Stimulated activated naive CD4-positive, alpha-beta T cell treated with Interleukin-2 at 50 U/mL for 16 hours (primary cell): ENCODE measurements around the gene TRMT61A.

Experiments
- DNase-seq: peaks from one replicate; lab custom pipeline; 2025; lab: John Stamatoyannopoulos, UW

The TRMT61A gene

DNA sequence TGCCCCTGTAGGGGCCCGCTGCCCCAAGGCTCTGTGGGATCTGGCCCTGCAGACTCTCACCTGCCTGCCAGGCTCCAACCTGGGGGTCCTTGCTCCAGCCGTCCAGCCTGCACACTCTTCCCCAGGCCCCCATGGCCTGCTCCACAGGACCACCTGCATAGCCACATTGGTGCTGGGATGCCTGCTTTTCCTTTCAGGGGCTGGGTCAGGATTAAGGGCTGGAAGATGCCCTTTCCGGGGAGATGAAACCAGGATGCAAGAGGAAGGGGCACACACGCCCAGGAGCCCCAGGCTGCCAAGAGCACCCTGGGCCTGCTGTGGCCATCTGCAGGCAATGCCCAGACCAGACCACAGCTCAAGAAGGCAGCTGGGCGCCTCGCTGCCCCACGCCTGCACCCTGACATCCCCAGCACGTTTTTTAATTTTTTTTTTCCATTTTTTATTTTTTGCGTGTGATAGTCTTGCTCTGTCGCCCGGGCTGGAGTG is 18.5 kb downstream of the TRMT61A start:
- no peak for DNase-seq

GRCh38 chr14:103547941-103548462 is 19.0 kb downstream of the TRMT61A start:
- no peak for DNase-seq

DNA sequence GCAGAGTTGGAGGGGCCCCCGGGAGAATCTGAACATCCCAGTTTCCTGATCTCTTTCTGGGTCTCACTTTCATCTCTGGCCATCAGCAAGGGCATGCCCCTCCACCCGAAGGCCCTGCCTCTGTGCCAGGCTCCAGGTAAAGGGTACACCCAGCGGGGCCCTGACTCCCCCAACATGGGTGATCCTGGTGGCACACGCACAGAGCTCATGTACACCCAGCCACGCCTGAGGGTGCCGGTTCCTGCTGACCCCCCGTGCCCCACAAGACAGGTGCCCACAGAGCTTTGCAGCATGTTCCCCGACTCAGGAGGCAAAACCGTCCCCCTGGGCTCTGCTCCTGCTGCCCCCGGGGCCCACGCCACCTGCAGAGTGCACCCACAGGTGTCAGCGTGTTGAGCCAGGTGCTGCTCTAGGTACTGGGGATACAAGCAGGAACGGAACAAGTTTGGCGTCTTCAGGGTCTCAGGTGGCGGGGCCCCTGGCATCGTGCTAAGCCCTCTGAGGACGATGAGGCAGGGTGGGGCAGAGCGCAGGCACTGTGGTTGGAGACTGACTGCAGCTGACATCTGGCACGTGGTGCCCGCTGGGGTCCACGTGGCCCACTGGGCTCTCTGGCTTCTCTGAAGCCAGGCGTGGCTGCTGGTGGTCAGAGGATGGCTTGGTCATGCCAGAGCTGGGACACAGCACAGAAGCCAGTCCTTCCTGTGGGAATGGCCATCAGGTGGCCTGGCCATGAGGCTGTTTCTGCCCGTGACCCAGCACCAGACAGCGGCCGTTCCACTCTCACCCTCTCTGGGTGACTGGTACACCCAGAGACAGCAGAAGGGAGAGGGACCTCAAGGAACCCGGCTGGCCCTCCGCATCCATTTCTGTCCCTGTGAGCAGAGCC is 19.7 kb downstream of the TRMT61A start:
- DNase-seq, result no peak

- DNase-seq, result no peak
Observed at GRCh38 chr14:103549361-103550311, 20.6 kb downstream of the TRMT61A start.

DNA sequence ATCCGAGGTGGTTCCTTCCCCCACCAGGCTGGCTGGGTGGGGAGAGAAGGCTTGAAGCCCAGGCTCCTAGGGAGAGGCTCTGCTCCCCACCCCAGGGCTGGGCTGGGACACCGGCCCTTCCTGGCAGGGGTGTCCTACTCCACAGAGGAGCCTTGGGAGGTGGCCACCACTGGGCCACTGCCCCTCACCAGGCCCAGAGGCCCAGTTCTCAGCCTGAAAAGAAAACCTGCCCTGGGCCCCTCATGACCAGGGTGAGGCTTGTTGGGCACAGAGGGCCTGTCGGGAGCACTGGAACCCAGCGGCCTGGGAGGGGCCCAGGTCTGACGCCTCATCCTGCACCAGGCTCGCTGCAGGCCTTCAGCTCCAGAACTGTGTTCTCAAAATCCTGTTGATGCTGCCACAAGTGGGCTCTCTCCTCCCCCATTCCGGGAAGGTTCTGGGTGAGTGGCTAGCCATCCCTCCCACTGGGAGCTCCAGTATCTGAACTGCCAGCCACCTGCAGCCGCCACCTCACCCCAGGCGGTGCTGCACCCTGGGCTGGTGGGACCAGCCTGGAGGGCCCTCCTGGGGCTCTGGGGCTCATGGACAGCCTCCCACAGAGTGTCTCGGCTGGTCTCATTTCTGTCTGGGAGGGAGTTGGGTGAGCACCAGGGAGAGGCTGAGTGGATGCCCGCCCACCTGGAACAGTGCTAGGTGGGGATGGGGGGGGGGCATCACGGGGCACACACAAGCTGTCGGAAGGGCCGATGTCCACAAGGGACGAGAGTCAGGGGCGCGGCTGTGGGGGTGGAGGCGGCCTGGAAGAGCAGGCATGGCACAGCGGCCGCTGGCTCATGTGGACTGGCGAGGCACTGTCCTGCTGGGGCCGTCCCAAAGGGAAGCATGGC is 21.7 kb downstream of the TRMT61A start:
- DNase-seq, result no peak

- DNase-seq, result no peak
Observed at GRCh38 chr14:103551338-103551762, 22.4 kb downstream of the TRMT61A start.

DNA sequence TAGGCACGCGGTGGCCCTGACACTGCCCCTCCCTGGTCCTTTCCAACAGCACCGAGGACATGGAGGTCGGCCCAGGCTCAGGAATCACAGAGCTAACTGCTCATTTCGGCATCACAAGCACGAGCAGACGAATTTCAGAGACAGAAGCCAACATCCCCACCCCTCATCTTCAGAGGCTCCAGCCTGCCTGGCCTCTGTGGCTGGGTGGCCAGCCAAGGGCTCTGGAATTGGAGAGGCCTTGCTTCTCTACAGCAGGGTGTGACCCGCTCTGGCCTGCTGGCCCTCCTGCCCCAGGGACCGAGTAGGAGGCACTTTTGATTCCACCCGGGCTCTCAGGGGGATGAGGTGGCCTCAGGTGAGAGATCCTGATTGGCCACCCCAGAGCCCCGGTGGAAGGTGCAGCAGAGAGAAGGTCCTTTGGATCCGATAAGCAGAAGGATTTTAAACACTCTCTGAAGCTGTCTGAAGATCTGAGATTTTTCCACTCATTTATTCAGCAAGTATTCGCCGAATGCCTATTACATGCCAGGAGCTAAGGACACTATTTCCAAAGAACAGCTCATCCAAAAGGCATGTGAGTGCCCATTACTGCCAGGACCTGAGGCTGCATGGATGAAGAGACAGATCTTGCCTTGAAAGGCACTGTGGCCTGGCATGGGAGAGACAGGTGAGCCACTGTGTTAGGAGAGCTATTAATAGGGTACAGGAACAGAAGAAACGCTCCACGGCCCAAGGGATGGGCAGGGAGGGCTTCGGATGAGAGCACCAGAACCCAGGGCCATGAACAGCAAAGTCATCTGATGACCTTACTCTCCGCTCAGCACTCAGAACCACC is 23.2 kb downstream of the TRMT61A start:
- DNase-seq, result no peak

- DNase-seq, result no peak
Observed at GRCh38 chr14:103552846-103553210, 23.8 kb downstream of the TRMT61A start.

DNA sequence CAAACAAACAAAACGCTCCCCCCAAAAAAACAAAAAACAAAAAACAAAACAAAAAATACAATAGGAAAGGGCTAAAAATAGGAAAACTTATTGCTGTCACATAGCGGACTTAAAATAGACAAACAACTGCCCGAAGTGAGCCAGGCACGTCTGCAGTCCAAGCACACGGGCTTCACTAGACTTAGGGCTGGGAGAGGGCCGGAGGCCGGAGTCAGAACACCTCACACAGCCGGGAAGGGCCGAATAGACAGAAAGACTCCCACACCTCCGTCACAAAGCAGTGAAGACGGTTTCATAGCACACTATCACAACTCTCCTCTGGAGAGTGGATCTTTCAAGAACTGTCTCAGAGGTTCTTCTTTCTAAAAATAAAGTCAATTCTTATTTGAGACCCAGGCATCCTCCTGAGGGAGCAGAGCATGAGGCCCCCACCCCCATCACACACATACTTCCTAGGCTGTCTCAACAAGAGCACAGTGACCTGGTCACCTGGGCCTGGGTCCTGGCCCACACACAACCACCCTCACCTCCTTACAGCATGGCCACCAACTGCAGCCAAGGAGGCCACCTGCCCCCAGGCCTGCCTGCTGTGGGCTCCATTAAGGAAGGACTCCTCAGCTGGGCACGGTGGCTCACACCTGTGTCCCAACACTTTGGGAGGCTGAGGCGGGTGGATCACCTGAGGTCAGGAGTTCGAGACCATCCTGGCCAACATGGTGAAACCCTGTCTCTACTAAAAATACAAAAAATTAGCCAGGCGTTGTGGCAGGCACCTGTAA is 26.8 kb downstream of the TRMT61A start:
- DNase-seq, result no peak

GRCh38 chr14:103556946-103557758 is 28.2 kb downstream of the TRMT61A start:
- no peak for DNase-seq

GRCh38 chr14:103558071-103558882 is 29.3 kb downstream of the TRMT61A start:
- DNase-seq, result no peak

DNA sequence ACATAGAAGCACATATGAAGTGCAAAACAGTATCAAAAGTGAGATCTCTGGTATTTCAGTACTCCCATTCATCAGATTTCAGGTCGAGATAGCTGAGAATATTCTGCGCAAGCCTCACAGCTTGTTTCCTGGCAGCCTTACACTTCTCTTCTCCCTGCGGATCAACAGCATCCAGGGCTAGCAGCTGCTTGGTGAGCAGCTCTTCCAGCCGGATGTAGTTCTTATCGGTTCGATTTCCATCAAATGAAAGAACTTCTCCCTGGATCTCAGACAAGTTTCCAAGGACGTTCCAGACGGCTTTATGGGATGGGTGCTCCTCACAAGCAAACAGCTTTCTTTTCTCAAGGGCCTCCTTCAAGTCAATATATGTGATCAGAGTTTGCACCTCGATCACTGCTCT is 30.8 kb downstream of the TRMT61A start:
- DNase-seq, result no peak

DNA sequence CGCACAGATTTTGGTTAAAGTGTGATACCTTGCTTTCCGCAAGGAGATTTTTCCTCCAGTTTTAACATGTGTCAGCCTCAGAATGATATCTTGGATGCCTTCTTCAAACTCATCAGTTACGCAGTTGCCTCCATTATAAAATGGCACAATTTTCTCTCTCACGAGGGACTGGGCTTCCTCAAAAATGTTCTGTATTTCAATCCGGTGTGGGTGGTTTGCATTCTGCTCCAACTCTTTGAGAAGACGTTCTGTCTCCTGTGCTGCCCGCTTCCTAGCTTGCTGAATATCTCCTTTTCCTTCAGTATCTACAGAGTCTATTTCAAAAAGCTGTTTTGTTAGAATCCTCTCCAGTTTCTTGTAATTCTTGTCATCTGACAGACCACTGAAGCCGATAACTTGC is 31.7 kb downstream of the TRMT61A start:
- no peak for DNase-seq

GRCh38 chr14:103561381-103562178 is 32.6 kb downstream of the TRMT61A start:
- DNase-seq, result peak; percentile 43

GRCh38 chr14:103562179-103562428 is 33.1 kb downstream of the TRMT61A start:
- DNase-seq, result no peak

DNA sequence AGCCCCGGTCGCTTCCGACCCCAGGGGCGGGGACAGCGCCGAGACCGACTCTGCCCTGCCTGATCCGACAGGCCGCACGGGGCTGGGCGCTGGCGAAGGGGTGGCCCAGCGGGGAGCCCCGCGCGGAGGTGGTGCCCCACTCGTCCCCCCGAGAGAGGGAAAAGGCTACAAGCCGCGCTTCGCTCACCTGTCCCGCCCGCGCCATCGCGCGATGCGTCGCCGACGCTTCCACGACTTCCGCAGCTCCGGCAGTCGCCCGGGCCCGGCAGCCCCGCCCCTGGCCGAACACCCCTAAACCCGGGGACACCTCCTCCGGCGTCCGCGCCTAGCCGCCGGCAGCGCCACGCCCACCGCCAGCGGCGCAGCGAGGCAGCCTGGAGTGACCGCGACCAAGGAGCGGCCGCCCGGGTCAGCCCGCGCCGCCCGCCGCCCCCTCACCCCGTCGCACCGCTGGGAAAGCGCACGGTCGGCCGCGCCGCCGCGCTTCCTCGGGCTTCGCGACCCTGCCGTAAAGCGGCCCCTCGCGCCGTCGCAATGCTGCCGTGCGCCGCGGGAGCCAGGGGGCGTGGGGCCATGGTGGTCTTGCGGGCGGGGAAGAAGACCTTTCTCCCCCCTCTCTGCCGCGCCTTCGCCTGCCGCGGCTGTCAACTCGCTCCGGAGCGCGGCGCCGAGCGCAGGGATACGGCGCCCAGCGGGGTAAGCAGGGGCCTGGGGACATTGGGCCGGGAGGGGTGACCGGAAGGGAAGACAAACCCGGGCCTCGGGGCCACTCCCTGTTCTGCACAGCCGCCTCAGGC is 33.6 kb downstream of the TRMT61A start, which contains the start of the genes BAG5 and COA8:
Gene BAG5, minus strand, starts transcription at position 229 of the 797 bp plus-strand sequence. CDS start 1,493 bp downstream, outside the sequence.
Gene COA8, plus strand, starts transcription at position 532 of the 797 bp plus-strand sequence. Its CDS starts 42 bp downstream, at position 574.
- peak; percentile 84 for DNase-seq
